GM15510 (cell line): ENCODE measurements around the gene MYLK.

ENCODE experiments used
- POLR2A ChIP-seq: IDR thresholded peaks from 3 replicates; pipeline ENCODE4 v1.6.1; 2011; ENCODE audit warnings: borderline replicate concordance; ENCODE audit not compliant: insufficient read length; ENCODE audit errors: extremely low read depth

MYLK gene

GRCh38 chr3:123684636-123685035 lies 199.5 kb downstream of the MYLK start:
- TF ChIP-seq POLR2A = no peak

- no peak for TF ChIP-seq POLR2A
Measured at GRCh38 chr3:123684209-123684608, 199.9 kb downstream of the MYLK start.

GRCh38 chr3:123683505-123684154 lies 200.5 kb downstream of the MYLK start:
- no peak for TF ChIP-seq POLR2A

GRCh38 chr3:123682781-123683504 lies 201.2 kb downstream of the MYLK start:
- no peak for TF ChIP-seq POLR2A

- no peak for TF ChIP-seq POLR2A
Measured at GRCh38 chr3:123682302-123682701, 201.8 kb downstream of the MYLK start.

GRCh38 chr3:123679712-123680386 lies 204.3 kb downstream of the MYLK start:
- no peak for TF ChIP-seq POLR2A

- no peak for TF ChIP-seq POLR2A
Measured at GRCh38 chr3:123678108-123678511, 206.0 kb downstream of the MYLK start.

GRCh38 chr3:123672429-123673146 lies 211.5 kb downstream of the MYLK start:
- no peak for TF ChIP-seq POLR2A

GRCh38 chr3:123670743-123671142 lies 213.4 kb downstream of the MYLK start:
- no peak for TF ChIP-seq POLR2A

- TF ChIP-seq POLR2A = no peak
Measured at GRCh38 chr3:123668906-123669305, 215.2 kb downstream of the MYLK start.

GRCh38 chr3:123667784-123668183 lies 216.3 kb downstream of the MYLK start:
- TF ChIP-seq POLR2A = no peak

GRCh38 chr3:123664753-123665152 lies 219.4 kb downstream of the MYLK start:
- TF ChIP-seq POLR2A = no peak

- no peak for TF ChIP-seq POLR2A
Measured at GRCh38 chr3:123663977-123664376, 220.2 kb downstream of the MYLK start.

GRCh38 chr3:123661973-123662372 lies 222.2 kb downstream of the MYLK start:
- TF ChIP-seq POLR2A = no peak

- TF ChIP-seq POLR2A = no peak
Measured at GRCh38 chr3:123660900-123661299, 223.2 kb downstream of the MYLK start.
